Measurements from ENCODE around the gene SKIC8.

- no peak for TF ChIP-seq CTCF (IDR thresholded peaks at IDR 0.05)
- TF ChIP-seq POLR2AphosphoS5 (IDR thresholded peaks at IDR 0.05), result no peak
- no peak for TF ChIP-seq POLR2A (IDR thresholded peaks at IDR 0.05)
- no peak for TF ChIP-seq EP300 (IDR thresholded peaks at IDR 0.05; ENCODE audit: low read depth)
Measured at GRCh38 chr15:78334845-78335244, 35.4 kb upstream of the SKIC8 start.
